Suprapubic skin (tissue), 4 donors: Measurements from ENCODE around the gene POU2AF1.

ENCODE experiments used
- POLR2A ChIP-seq, 2 donors: fragments of 450-650 bp; IDR thresholded peaks; one replicate each; pipeline ENCODE4 v1.6.1; 2017; ENCODE audit warnings: antibody characterized with exemption in 2 of 2, mild to moderate bottlenecking in 2 of 2, moderate library complexity in 2 of 2
- POLR2AphosphoS5 ChIP-seq, 3 donors: sonication (generic); formaldehyde crosslinking; IDR thresholded peaks; one replicate each; pipeline ENCODE4 v1.6.1; 2017; ENCODE audit warnings: antibody characterized with exemption in 3 of 3

- no peak for TF ChIP-seq POLR2A (IDR thresholded peaks at IDR 0.05)
- no peak for TF ChIP-seq POLR2AphosphoS5 (IDR thresholded peaks at IDR 0.05)
Measured at GRCh38 chr11:111399187-111400031, 20.3 kb upstream of the POU2AF1 start.
